Panc1 (cell line): ENCODE measurements around the gene MANF.

Experiments used
- CTCF ChIP-seq: fragments of 450-650 bp; IDR thresholded peaks from 2 replicates; pipeline ENCODE4 v1.5.1; 2017; ENCODE audit warnings: mild to moderate bottlenecking
- POLR2AphosphoS5 ChIP-seq: IDR thresholded peaks from 2 replicates; pipeline ENCODE4 v1.6.1; 2012; ENCODE audit warnings: mild to moderate bottlenecking, low read depth, low read length, moderate library complexity
- REST ChIP-seq, 2 experiments: IDR thresholded peaks; 2 replicates each; pipeline ENCODE4 v1.6.1; 2011 to 2012; ENCODE audit warnings: low read depth in 2 of 2, control low read depth in 1 of 2, low read length in 1 of 2, mild to moderate bottlenecking in 1 of 2, moderate library complexity in 1 of 2; ENCODE audit not compliant: insufficient read depth in 1 of 2
- SIN3A ChIP-seq: IDR thresholded peaks from 2 replicates; pipeline ENCODE4 v1.6.1; 2012; ENCODE audit warnings: low read depth, mild to moderate bottlenecking, low read length, moderate library complexity, borderline replicate concordance; ENCODE audit not compliant: insufficient read depth

- TF ChIP-seq CTCF = no peak
- TF ChIP-seq POLR2AphosphoS5 = no peak
- TF ChIP-seq REST (IDR thresholded peaks at IDR 0.05; ENCODE audit: insufficient read depth in 1 of 2, low read depth in 2 of 2, low read length in 1 of 2) = no peak
- no peak for TF ChIP-seq SIN3A
These were observed 6.7 kb downstream of the MANF start for GRCh38 chr3:51391566-51392354.
